H7 (cell line): ENCODE measurements around the gene ADRB1. TPM values are rescaled to one million over a fixed set of nuclear protein-coding genes. Genes with fewer than 3 reads are reported as not detected.

Experiments used
- DNase-seq: peaks from one replicate; pipeline ENCODE4 v3.0.0; 2012
- H3K27me3 ChIP-seq: 2 replicates; pipeline ENCODE4 v1.6.0; 2011; ENCODE audit warnings: mild to moderate bottlenecking, low read length; ENCODE audit not compliant: control insufficient read depth, insufficient read depth
- H3K36me3 ChIP-seq: replicated peaks from 2 replicates; pipeline ENCODE4 v1.5.1; 2011; ENCODE audit warnings: low read length; ENCODE audit not compliant: control insufficient read depth, insufficient read depth
- H3K4me3 ChIP-seq: 2 replicates; pipeline ENCODE4 v1.5.1; 2011; ENCODE audit warnings: low read depth, mild to moderate bottlenecking, control low read depth, low read length, moderate library complexity; ENCODE audit not compliant: insufficient read depth
- total RNA-seq: library from RNA; depleted of rRNA; stranded (reverse); fragments of >200 nt; shearing (Covaris generic); gene quantifications from 2 replicates; pipeline ENCODE4 v1.2.3, GENCODE V29; 2014

ADRB1 gene
- total RNA-seq, 1 experiment from 2014 or later = 0.24 TPM

- H3K36me3 ChIP-seq = no peaks in the 10 kb centered on the region
- H3K27me3 ChIP-seq = no peaks in the 10 kb centered on the region; the same call in 1 of the 2 replicates
- no peak overlapping the region for H3K4me3 ChIP-seq
- DNase-seq = no peak
These were observed 8.6 kb upstream of the ADRB1 start for GRCh38 chr10:114034923-114035645.

DNA sequence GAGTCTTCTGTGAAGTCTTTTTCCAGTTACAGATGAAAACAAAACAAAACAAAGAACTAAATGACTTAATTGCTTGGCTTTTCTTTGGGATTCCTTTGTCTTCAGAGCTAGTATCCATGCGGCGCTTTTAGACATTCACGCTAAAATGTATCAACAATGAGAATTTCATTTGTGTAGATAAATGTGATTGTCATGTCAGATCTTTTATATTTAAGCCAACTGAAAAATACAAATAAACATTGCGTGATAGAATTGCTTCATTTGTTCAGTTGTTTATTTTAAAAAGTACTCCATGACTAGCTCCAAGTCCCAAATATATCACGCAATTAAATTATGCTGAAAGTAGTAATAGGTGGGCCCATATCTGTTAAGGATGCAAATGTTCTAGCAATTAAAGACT lies 7.9 kb upstream of the ADRB1 start:
- Histone ChIP-seq H3K27me3 (peaks cover 2% of the 10 kb centered on the region), H3K36me3 (no peaks in the 10 kb centered on the region), H3K4me3 (no peak overlapping the region)
- no peak for DNase-seq

DNA sequence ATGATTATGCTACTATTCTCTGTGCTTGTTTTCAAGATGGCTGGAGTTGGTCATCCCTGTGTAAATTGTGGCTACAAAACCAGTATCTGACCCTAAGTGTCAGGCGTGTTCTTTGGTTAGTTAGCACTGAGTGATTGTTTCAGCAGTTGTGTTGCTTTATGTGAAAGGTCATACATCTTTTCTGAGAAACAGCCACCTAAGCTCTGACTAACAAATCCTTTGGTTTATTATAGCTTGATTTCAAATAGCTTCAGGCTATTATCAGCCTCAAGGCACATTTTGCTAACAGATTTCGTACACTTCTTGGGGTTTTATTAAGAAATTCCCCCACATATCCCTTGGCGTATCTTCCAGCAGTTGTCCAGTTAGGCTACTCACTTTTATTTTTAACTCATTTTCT lies 4.8 kb upstream of the ADRB1 start:
- DNase-seq = no peak
- Histone ChIP-seq H3K36me3 (no peaks in the 10 kb centered on the region), H3K4me3 (no peak overlapping the region), H3K27me3 (peaks cover 25% of the 10 kb centered on the region)

- Histone ChIP-seq H3K27me3 (peaks cover 48% of the 10 kb centered on the region), H3K36me3 (no peaks in the 10 kb centered on the region), H3K4me3 (no peak overlapping the region)
- DNase-seq = no peak
These were observed 2.5 kb upstream of the ADRB1 start for GRCh38 chr10:114041166-114041565.

DNA sequence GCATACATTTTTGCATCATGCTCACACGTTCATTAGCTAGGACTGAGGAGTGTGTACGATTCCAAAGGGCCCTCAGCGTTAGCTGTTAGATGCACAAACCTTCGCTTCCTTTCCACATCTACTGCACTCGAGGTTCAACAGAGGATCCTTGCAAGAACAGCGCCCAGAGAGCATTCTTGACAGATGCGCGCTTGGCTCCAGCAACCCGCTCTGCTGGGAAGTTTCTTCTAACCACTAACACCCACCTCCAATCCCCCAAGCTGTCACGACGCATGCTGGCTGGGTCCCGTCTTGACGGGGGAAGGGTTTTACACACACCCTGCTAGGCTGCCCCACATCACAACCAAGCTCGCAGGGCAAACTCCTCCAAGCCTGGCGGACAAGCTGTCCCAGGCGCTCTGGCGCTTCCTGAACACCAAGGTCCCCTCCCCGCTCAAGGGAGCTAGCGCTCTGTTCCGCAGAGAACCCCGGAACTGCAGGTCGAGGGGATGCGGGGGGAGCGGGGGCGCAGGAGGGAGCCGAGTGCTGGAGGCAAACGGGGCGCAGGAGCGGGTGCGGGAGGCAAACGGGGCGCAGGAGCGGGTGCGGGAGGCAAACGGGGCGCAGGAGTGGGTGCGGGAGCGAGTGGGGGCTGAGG lies 653 bp upstream of the ADRB1 start:
- H3K36me3 ChIP-seq = no peaks in the 10 kb centered on the region
- DNase-seq = peak; percentile 69
- H3K4me3 ChIP-seq = peak overlapping the region; percentile 39
- H3K27me3 ChIP-seq = peaks cover 65% of the 10 kb centered on the region

GRCh38 chr10:114044247-114045135 lies 825 bp downstream of the ADRB1 start:
- peak; percentile 76 for DNase-seq
- Histone ChIP-seq H3K27me3 (peaks cover 66% of the 10 kb centered on the region), H3K36me3 (no peaks in the 10 kb centered on the region), H3K4me3 (peak overlapping the region; percentile 39)

- peak; percentile 82 for DNase-seq
- Histone ChIP-seq H3K36me3 (no peaks in the 10 kb centered on the region), H3K4me3 (peak overlapping the region; percentile 8; the same call in 1 of the 2 replicates), H3K27me3 (peaks cover 65% of the 10 kb centered on the region)
These were observed 1.7 kb downstream of the ADRB1 start for GRCh38 chr10:114045136-114046086.

GRCh38 chr10:114046087-114046458 lies 2.4 kb downstream of the ADRB1 start:
- DNase-seq = no peak
- H3K4me3 ChIP-seq = no peak overlapping the region
- peaks cover 65% of the 10 kb centered on the region for H3K27me3 ChIP-seq
- no peaks in the 10 kb centered on the region for H3K36me3 ChIP-seq

GRCh38 chr10:114048472-114048871 lies 4.8 kb downstream of the ADRB1 start:
- Histone ChIP-seq H3K36me3 (no peaks in the 10 kb centered on the region), H3K27me3 (peaks cover 44% of the 10 kb centered on the region), H3K4me3 (no peak overlapping the region)
- no peak for DNase-seq

DNA sequence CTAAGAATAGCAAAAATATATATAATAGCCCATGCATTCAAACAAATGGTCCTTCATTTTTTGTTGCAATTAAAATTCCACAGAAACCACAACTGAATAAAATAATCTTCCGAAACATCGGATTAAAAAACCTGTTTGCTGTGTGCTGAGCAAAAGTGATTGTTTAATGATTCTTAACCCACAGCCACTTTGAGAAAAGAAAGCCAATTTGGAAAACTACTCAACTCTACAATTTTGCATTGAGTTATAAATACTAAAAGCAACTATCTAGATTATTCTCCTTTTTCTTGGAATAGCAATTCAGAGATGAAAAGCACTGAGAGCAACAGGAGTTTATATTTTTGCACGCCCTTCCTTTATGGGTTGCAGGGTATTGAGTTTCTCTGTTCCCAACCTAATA lies 8.0 kb downstream of the ADRB1 start:
- Histone ChIP-seq H3K27me3 (peaks cover 13% of the 10 kb centered on the region), H3K36me3 (no peaks in the 10 kb centered on the region), H3K4me3 (no peak overlapping the region)
- DNase-seq = no peak

- no peak for DNase-seq
- Histone ChIP-seq H3K27me3 (peaks cover 9% of the 10 kb centered on the region), H3K4me3 (no peak overlapping the region), H3K36me3 (no peaks in the 10 kb centered on the region)
These were observed 8.6 kb downstream of the ADRB1 start for GRCh38 chr10:114052255-114052654.

GRCh38 chr10:114053946-114054345 lies 10.3 kb downstream of the ADRB1 start:
- DNase-seq = no peak
- Histone ChIP-seq H3K36me3 (no peaks in the 10 kb centered on the region), H3K27me3 (no peaks in the 10 kb centered on the region; the same call in 1 of the 2 replicates), H3K4me3 (no peak overlapping the region)

DNA sequence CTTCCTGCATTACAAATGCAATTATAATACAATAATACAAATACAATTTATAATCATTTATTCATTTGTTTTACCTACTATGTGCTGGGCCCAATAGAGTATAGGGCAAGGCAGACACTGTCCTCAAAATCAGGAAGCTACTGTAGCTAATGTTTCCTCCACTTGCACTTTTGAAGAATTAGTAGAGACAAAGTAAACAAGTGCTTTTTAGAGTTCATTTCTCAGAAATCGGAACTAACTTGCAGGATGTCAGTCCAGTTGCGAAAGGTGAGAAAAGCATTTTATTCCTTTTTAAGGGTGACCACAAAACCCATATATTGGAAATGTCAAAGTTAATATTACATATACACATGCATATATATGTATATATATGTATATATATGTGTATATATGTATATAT lies 14.2 kb downstream of the ADRB1 start:
- H3K36me3 ChIP-seq = no peaks in the 10 kb centered on the region
- DNase-seq = no peak
- no peak overlapping the region for H3K4me3 ChIP-seq
- H3K27me3 ChIP-seq = no peaks in the 10 kb centered on the region

GRCh38 chr10:114058297-114058696 lies 14.6 kb downstream of the ADRB1 start:
- H3K27me3 ChIP-seq = no peaks in the 10 kb centered on the region
- DNase-seq = no peak

More at GRCh38 chr10:114058297-114058696, 14.6 kb downstream of the ADRB1 start:
- Histone ChIP-seq H3K36me3 (no peaks in the 10 kb centered on the region), H3K4me3 (no peak overlapping the region)
